IPS-20b (cell line): Measurements from ENCODE around the gene SRPRA.
A peak's percentile ranks its signal among the peaks of the same experiment; 100 is the strongest.

Experiments
- H3K27ac ChIP-seq: one replicate; pipeline ENCODE4 v1.5.1; 2013; ENCODE audit warnings: low read length
- H3K27me3 ChIP-seq: 2 replicates; pipeline ENCODE4 v1.6.1; 2013; ENCODE audit warnings: mild to moderate bottlenecking, low read length, inconsistent platforms; ENCODE audit not compliant: insufficient read depth
- H3K36me3 ChIP-seq: 2 replicates; pipeline ENCODE4 v1.6.1; 2013; ENCODE audit warnings: low read depth, mild to moderate bottlenecking, inconsistent platforms, low read length, moderate library complexity; ENCODE audit not compliant: insufficient read depth
- H3K4me1 ChIP-seq: 2 replicates; pipeline ENCODE4 v1.6.1; 2013; ENCODE audit warnings: mild to moderate bottlenecking, control low read depth, inconsistent platforms, low read length, moderate library complexity; ENCODE audit not compliant: insufficient read depth
- H3K4me3 ChIP-seq: 2 replicates; pipeline ENCODE4 v1.5.1; 2013; ENCODE audit warnings: mild to moderate bottlenecking, low read length, inconsistent platforms
- H3K9ac ChIP-seq: 2 replicates; pipeline ENCODE4 v1.6.1; 2013; ENCODE audit warnings: low read depth, mild to moderate bottlenecking, inconsistent platforms, low read length, moderate library complexity
- H3K9me3 ChIP-seq: 2 replicates; pipeline ENCODE4 v1.6.1; 2013; ENCODE audit warnings: mild to moderate bottlenecking, low read depth, low read length, inconsistent platforms; ENCODE audit not compliant: insufficient read depth

Gene SRPRA

GRCh38 chr11:126307706-126308105 lies 39.0 kb upstream of the SRPRA start:
- no peak overlapping the region for H3K27ac ChIP-seq
- no peak overlapping the region for H3K4me3 ChIP-seq
- 0 out of 2 replicates have a peak, but pooled peaks cover 5% of the 10 kb centered on the region for H3K4me1 ChIP-seq

GRCh38 chr11:126305699-126306098 lies 37.0 kb upstream of the SRPRA start:
- H3K9me3 ChIP-seq = no peaks in the 10 kb centered on the region
- H3K4me1 ChIP-seq = 0 out of 2 replicates have a peak, but pooled peaks cover 5% of the 10 kb centered on the region
- H3K27ac ChIP-seq = no peak overlapping the region
- H3K27me3 ChIP-seq = no peaks in the 10 kb centered on the region
- peaks cover 6% of the 10 kb centered on the region; the same call in 1 of the 2 replicates for H3K36me3 ChIP-seq
- no peak overlapping the region for H3K4me3 ChIP-seq
- H3K9ac ChIP-seq = no peak overlapping the region

More at GRCh38 chr11:126307706-126308105, 39.0 kb upstream of the SRPRA start:
- Histone ChIP-seq H3K27me3 (no peaks in the 10 kb centered on the region), H3K9ac (no peak overlapping the region), H3K36me3 (peaks cover 6% of the 10 kb centered on the region; the same call in 1 of the 2 replicates), H3K9me3 (no peaks in the 10 kb centered on the region)

GRCh38 chr11:126304457-126305075 lies 35.9 kb upstream of the SRPRA start:
- Histone ChIP-seq H3K4me3 (peak overlapping the region; percentile 84), H3K27ac (peak overlapping the region; percentile 95), H3K9ac (peak overlapping the region; percentile 97), H3K9me3 (no peaks in the 10 kb centered on the region), H3K4me1 (0 out of 2 replicates have a peak, but pooled peaks cover 5% of the 10 kb centered on the region), H3K27me3 (no peaks in the 10 kb centered on the region), H3K36me3 (peaks cover 6% of the 10 kb centered on the region; the same call in 1 of the 2 replicates)

- Histone ChIP-seq H3K4me1 (0 out of 2 replicates have a peak, but pooled peaks cover 5% of the 10 kb centered on the region), H3K27me3 (no peaks in the 10 kb centered on the region), H3K27ac (peak within 1 kb of the TSS; percentile 95), H3K36me3 (peaks cover 6% of the 10 kb centered on the region; the same call in 1 of the 2 replicates), H3K9ac (peak within 1 kb of the TSS; percentile 97), H3K4me3 (peak within 1 kb of the TSS; percentile 84), H3K9me3 (no peaks in the 10 kb centered on the region)
These were observed 35.1 kb upstream of the SRPRA start, which contains the start of gene DCPS for GRCh38 chr11:126303623-126304456. TSS of gene DCPS (plus strand) at chr11:126304060. CDS start at chr11:126304081, 21 bp downstream.

GRCh38 chr11:126297004-126297403 lies 28.3 kb upstream of the SRPRA start:
- Histone ChIP-seq H3K9me3 (no peaks in the 10 kb centered on the region), H3K9ac (no peak overlapping the region), H3K4me3 (no peak overlapping the region), H3K27ac (no peak overlapping the region), H3K36me3 (peaks cover 24% of the 10 kb centered on the region), H3K4me1 (no peaks in the 10 kb centered on the region), H3K27me3 (no peaks in the 10 kb centered on the region)

GRCh38 chr11:126293726-126294125 lies 25.0 kb upstream of the SRPRA start:
- H3K27ac ChIP-seq = no peak overlapping the region
- no peak overlapping the region for H3K4me3 ChIP-seq
- no peaks in the 10 kb centered on the region for H3K4me1 ChIP-seq
- H3K9ac ChIP-seq = no peak overlapping the region
- no peaks in the 10 kb centered on the region for H3K9me3 ChIP-seq
- peaks cover 23% of the 10 kb centered on the region for H3K36me3 ChIP-seq
- H3K27me3 ChIP-seq = no peaks in the 10 kb centered on the region

- peaks cover 20% of the 10 kb centered on the region for H3K36me3 ChIP-seq
- no peak overlapping the region for H3K9ac ChIP-seq
- no peaks in the 10 kb centered on the region for H3K9me3 ChIP-seq
- no peak overlapping the region for H3K4me3 ChIP-seq
- no peaks in the 10 kb centered on the region for H3K4me1 ChIP-seq
- no peak overlapping the region for H3K27ac ChIP-seq
- no peaks in the 10 kb centered on the region for H3K27me3 ChIP-seq
These were observed 22.2 kb upstream of the SRPRA start for GRCh38 chr11:126290887-126291286.

GRCh38 chr11:126288237-126288636 lies 19.5 kb upstream of the SRPRA start:
- Histone ChIP-seq H3K9me3 (no peaks in the 10 kb centered on the region), H3K27me3 (peaks cover 12% of the 10 kb centered on the region; the same call in 1 of the 2 replicates), H3K36me3 (peaks cover 9% of the 10 kb centered on the region), H3K27ac (no peak overlapping the region), H3K9ac (no peak overlapping the region), H3K4me3 (no peak overlapping the region), H3K4me1 (no peaks in the 10 kb centered on the region)

- no peak overlapping the region for H3K4me3 ChIP-seq
- no peaks in the 10 kb centered on the region for H3K4me1 ChIP-seq
- no peaks in the 10 kb centered on the region for H3K36me3 ChIP-seq
- H3K9me3 ChIP-seq = no peaks in the 10 kb centered on the region
- no peak overlapping the region for H3K9ac ChIP-seq
- H3K27ac ChIP-seq = no peak overlapping the region
- H3K27me3 ChIP-seq = peaks cover 30% of the 10 kb centered on the region
These were observed 16.1 kb upstream of the SRPRA start for GRCh38 chr11:126284829-126285228.

GRCh38 chr11:126282736-126283591 lies 14.3 kb upstream of the SRPRA start, which contains the start of gene TIRAP:
TSS of gene TIRAP (plus strand) at chr11:126283093. CDS start at chr11:126290895, 7,802 bp downstream.
- peaks cover 9% of the 10 kb centered on the region; the same call in 1 of the 2 replicates for H3K36me3 ChIP-seq
- H3K4me3 ChIP-seq = peak within 1 kb of the TSS; percentile 88
- no peaks in the 10 kb centered on the region for H3K9me3 ChIP-seq
- no peak within 1 kb of the TSS for H3K27ac ChIP-seq
- H3K4me1 ChIP-seq = no peaks in the 10 kb centered on the region
- peak within 1 kb of the TSS; percentile 43 for H3K9ac ChIP-seq
- H3K27me3 ChIP-seq = peaks cover 30% of the 10 kb centered on the region

- peak overlapping the region; percentile 88 for H3K4me3 ChIP-seq
- H3K4me1 ChIP-seq = no peaks in the 10 kb centered on the region
- H3K27me3 ChIP-seq = peaks cover 30% of the 10 kb centered on the region
- H3K9me3 ChIP-seq = no peaks in the 10 kb centered on the region
- no peak overlapping the region for H3K27ac ChIP-seq
- H3K36me3 ChIP-seq = peaks cover 15% of the 10 kb centered on the region
- H3K9ac ChIP-seq = peak overlapping the region; percentile 43
These were observed 13.7 kb upstream of the SRPRA start for GRCh38 chr11:126282361-126282735.
